NCI-H2107 treated with DMSO at 0.1 percent for 48 hours (cell line): ENCODE results near the gene OR5AU1.
A peak's percentile ranks its signal among the peaks of the same experiment; 100 is the strongest.

Source experiments
- DNase-seq: peaks from one replicate; lab custom pipeline; 2025; ENCODE audit not compliant: unreplicated experiment; lab: John Stamatoyannopoulos, UW

Gene OR5AU1

GRCh38 chr14:21155963-21156362 lies at the start of gene OR5AU1:
OR5AU1 (minus strand) TSS chr14:21156063; CDS start chr14:21155872, 191 bp downstream.
- no peak for DNase-seq

- DNase-seq = no peak
These were observed 49.3 kb upstream of the OR5AU1 start for GRCh38 chr14:21205026-21205677.

- no peak for DNase-seq
These were observed 48.5 kb upstream of the OR5AU1 start for GRCh38 chr14:21204167-21205025.

- no peak for DNase-seq
These were observed 47.8 kb upstream of the OR5AU1 start for GRCh38 chr14:21203470-21204166.

- DNase-seq = no peak
These were observed 46.8 kb upstream of the OR5AU1 start for GRCh38 chr14:21202463-21203358.

GRCh38 chr14:21201732-21202462 lies 46.0 kb upstream of the OR5AU1 start:
- no peak for DNase-seq

GRCh38 chr14:21200752-21201461 lies 45.0 kb upstream of the OR5AU1 start:
- DNase-seq = no peak

- DNase-seq = no peak
These were observed 44.0 kb upstream of the OR5AU1 start for GRCh38 chr14:21199611-21200560.

- no peak for DNase-seq
These were observed 41.7 kb upstream of the OR5AU1 start for GRCh38 chr14:21197418-21198205.

GRCh38 chr14:21194597-21194996 lies 38.7 kb upstream of the OR5AU1 start:
- DNase-seq = no peak

- no peak for DNase-seq
These were observed 37.1 kb upstream of the OR5AU1 start for GRCh38 chr14:21192875-21193535.

- no peak for DNase-seq
These were observed 36.6 kb upstream of the OR5AU1 start for GRCh38 chr14:21192447-21192822.

- DNase-seq = peak; percentile 82
These were observed 36.1 kb upstream of the OR5AU1 start for GRCh38 chr14:21191809-21192446.

- no peak for DNase-seq
These were observed 35.5 kb upstream of the OR5AU1 start for GRCh38 chr14:21191261-21191808.

- no peak for DNase-seq
These were observed 29.6 kb upstream of the OR5AU1 start for GRCh38 chr14:21185491-21185890.

GRCh38 chr14:21184254-21184653 lies 28.4 kb upstream of the OR5AU1 start:
- DNase-seq = no peak
